Measurements from ENCODE around the gene RAB28.

Gene RAB28

GRCh38 chr4:13367691-13368090, 116.4 kb downstream of the RAB28 start:
- no peak for DNase-seq

GRCh38 chr4:13367244-13367643, 116.9 kb downstream of the RAB28 start:
- no peak for DNase-seq

- DNase-seq = no peak
These were observed 118.9 kb downstream of the RAB28 start for GRCh38 chr4:13365195-13365594.

- no peak for DNase-seq
These were observed 119.5 kb downstream of the RAB28 start for GRCh38 chr4:13364653-13365052.

- no peak for DNase-seq
These were observed 120.0 kb downstream of the RAB28 start for GRCh38 chr4:13364172-13364571.

- no peak for DNase-seq
These were observed 124.3 kb downstream of the RAB28 start for GRCh38 chr4:13359809-13360208.

GRCh38 chr4:13355111-13355880, 128.8 kb downstream of the RAB28 start:
- DNase-seq = no peak

GRCh38 chr4:13349096-13349495, 135.0 kb downstream of the RAB28 start:
- no peak for DNase-seq

- no peak for DNase-seq
These were observed 135.9 kb downstream of the RAB28 start for GRCh38 chr4:13348216-13348615.

GRCh38 chr4:13347517-13348125, 136.5 kb downstream of the RAB28 start:
- DNase-seq = no peak

GRCh38 chr4:13344216-13344615, 139.9 kb downstream of the RAB28 start:
- DNase-seq = no peak

- no peak for DNase-seq
These were observed 143.5 kb downstream of the RAB28 start for GRCh38 chr4:13340672-13341071.

GRCh38 chr4:13331827-13332226, 152.3 kb downstream of the RAB28 start:
- DNase-seq = no peak

- no peak for DNase-seq
These were observed 154.2 kb downstream of the RAB28 start for GRCh38 chr4:13329963-13330362.

GRCh38 chr4:13329340-13329850, 154.7 kb downstream of the RAB28 start:
- no peak for DNase-seq

GRCh38 chr4:13328591-13328990, 155.5 kb downstream of the RAB28 start:
- DNase-seq = no peak

GRCh38 chr4:13327991-13328390, 156.1 kb downstream of the RAB28 start:
- DNase-seq = no peak

- no peak for DNase-seq
These were observed 158.4 kb downstream of the RAB28 start for GRCh38 chr4:13325744-13326143.

GRCh38 chr4:13323921-13324320, 160.2 kb downstream of the RAB28 start:
- DNase-seq = no peak

GRCh38 chr4:13322681-13323101, 161.4 kb downstream of the RAB28 start:
- DNase-seq = no peak
